ENCODE data around the gene GMCL2. TPM values are rescaled to one million over a fixed set of nuclear protein-coding genes. Genes with fewer than 3 reads are reported as not detected.

The GMCL2 gene
- total and polyA plus RNA-seq, 9 donors: not detected

- no peaks in the 10 kb centered on the region for H3K9me3 ChIP-seq
- H3K27me3 ChIP-seq: no peaks in the 10 kb centered on the region
- H3K36me3 ChIP-seq: no peaks in the 10 kb centered on the region
- intact Hi-C loops (cut with DNase I): no loop called here
- H3K27ac ChIP-seq: no peak overlapping the region
- peaks cover 10% of the 10 kb centered on the region for H3K4me1 ChIP-seq (ENCODE audit: insufficient read depth)
- 24 to 27% (median 25%) methylated on average over 12 of the region's 12 CpGs for WGBS, 3 donors
- H3K4me3 ChIP-seq: no peak overlapping the region
- DNase-seq: peak in 4 of 5 donors; percentile 55 to 71 (median 60)
- no peak for TF ChIP-seq CTCF (IDR thresholded peaks at IDR 0.05)
- no peak for TF ChIP-seq EP300 (IDR thresholded peaks at IDR 0.05)
- no peak for TF ChIP-seq POLR2A (IDR thresholded peaks at IDR 0.05)
These were observed 47.8 kb upstream of the GMCL2 start for GRCh38 chr5:178234750-178235587.

DNA sequence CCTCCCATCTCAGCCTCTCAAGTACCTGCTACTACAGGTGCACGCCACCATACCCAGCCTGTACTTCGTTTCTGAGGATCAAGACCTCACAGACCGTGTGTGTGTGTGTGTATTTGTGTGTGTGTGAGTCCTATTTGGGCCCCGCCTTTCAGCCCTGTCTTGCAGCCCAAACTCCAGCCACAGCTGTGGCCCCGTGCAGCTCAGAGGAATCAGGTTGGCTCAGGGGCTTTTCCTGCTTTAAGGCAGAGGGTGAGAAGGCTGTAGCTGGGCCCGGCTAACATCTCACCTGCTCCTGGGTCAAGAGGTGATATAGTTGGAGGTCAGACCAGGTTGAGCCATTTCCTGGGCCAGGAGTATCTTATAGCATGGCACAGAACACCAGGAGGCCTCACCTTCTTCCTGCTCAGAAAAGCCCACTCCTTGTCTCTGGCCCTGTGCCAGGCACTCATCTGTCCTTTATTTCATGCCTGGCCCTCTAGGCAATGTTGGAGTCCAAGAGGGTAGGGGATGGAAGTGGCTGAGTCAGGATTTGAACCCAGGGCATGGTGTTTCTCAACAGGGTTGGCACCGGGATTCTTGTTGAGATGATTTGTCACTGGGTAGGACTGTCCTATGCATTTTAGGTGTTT is 47.1 kb upstream of the GMCL2 start:
- WGBS, 3 donors: 72 to 90% (median 85%) methylated on average over 7 of the region's 7 CpGs
- intact Hi-C loops (cut with DNase I): no loop called here
- Histone ChIP-seq H3K4me3 (no peak overlapping the region), H3K36me3 (no peaks in the 10 kb centered on the region), H3K27me3 (no peaks in the 10 kb centered on the region), H3K27ac (no peak overlapping the region), H3K4me1 (ENCODE audit: insufficient read depth) (peaks cover 10% of the 10 kb centered on the region), H3K9me3 (no peaks in the 10 kb centered on the region)
- TF ChIP-seq EP300 (IDR thresholded peaks at IDR 0.05): no peak
- TF ChIP-seq CTCF (IDR thresholded peaks at IDR 0.05): no peak
- no peak for TF ChIP-seq POLR2A (IDR thresholded peaks at IDR 0.05)
- no peak for DNase-seq

GRCh38 chr5:178232920-178233429 is 45.8 kb upstream of the GMCL2 start:
- Histone ChIP-seq H3K9me3 (no peaks in the 10 kb centered on the region), H3K27ac (peak overlapping the region; percentile 94 to 98), H3K36me3 (no peaks in the 10 kb centered on the region), H3K4me1 (ENCODE audit: insufficient read depth) (peaks cover 10% of the 10 kb centered on the region), H3K4me3 (peak overlapping the region; percentile 68), H3K27me3 (no peaks in the 10 kb centered on the region)
- 62 to 64% (median 63%) methylated on average over 11 of the region's 11 CpGs for WGBS, 3 donors
- peak in 1 of 5 donors; percentile 26 for DNase-seq
- TF ChIP-seq POLR2A (IDR thresholded peaks at IDR 0.05): no peak
- no peak for TF ChIP-seq CTCF (IDR thresholded peaks at IDR 0.05)
- no peak for TF ChIP-seq EP300 (IDR thresholded peaks at IDR 0.05)
- intact Hi-C loops (cut with DNase I): no loop called here

DNA sequence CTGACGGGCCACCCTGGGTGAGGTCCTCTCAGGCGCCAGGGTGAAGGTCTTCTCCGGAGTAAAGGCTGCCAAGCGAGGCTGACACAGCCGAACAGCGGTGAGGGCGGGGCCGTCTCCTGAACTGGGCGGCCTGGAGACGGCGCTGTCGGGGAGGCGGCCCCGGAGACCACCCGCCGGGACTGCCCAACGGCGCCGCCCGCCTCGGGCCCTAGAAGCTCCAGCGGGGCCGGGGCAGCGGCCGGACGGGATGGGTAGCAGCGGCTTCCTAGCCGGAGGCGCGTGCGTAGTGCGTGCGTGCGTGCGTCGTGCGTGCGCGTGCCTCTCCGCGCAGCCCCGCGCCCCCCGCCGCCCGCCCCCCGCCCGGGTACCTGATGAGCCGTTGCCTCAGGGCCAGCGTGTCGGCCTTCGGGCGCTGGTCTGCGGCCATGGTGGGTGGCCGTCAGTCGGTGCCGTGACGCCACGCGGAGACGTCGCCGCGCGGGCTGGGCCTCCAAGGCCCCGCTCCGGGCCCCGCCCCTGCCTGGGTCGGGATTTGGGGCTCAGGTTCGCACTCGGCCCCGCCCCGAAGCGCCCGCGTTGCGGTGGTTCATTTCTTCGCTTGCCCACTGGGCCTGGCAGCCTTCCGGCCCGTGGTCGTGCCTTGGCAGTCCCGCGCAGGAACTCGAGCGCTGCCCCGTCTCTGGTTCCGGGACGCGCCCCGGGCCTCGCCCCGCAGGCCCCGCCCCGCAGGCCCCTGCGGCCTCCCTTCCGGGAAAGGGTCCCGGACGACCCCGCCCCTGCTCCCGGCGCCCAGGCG is 45.2 kb upstream of the GMCL2 start, which contains the start of gene PHYKPL:
Gene PHYKPL, minus strand, starts transcription at position 679 of the 796 bp plus-strand sequence. Its CDS starts 252 bp downstream, at position 427.
- Histone ChIP-seq H3K36me3 (no peaks in the 10 kb centered on the region), H3K4me1 (ENCODE audit: insufficient read depth) (peaks cover 10% of the 10 kb centered on the region), H3K27ac (peak within 1 kb of the TSS; percentile 94 to 98), H3K27me3 (no peaks in the 10 kb centered on the region), H3K4me3 (peak within 1 kb of the TSS; percentile 68), H3K9me3 (no peaks in the 10 kb centered on the region)
- TF ChIP-seq EP300 (IDR thresholded peaks at IDR 0.05): no peak
- TF ChIP-seq POLR2A (IDR thresholded peaks at IDR 0.05): peak; percentile 35
- TF ChIP-seq CTCF (IDR thresholded peaks at IDR 0.05): no peak
- peak; percentile 69 to 86 (median 78) for DNase-seq
- WGBS, 3 donors: 0 to 1% (median 1%) methylated on average over 69 to 102 of the region's 102 CpGs
- intact Hi-C loops (cut with DNase I): no loop called here

Data from ovary (tissue), 9 donors.